GM12878 (cell line): Measurements from ENCODE around the gene DCDC1. TPM values are rescaled to one million over a fixed set of nuclear protein-coding genes. Genes with fewer than 3 reads are reported as not detected.

Source experiments
- ATAC-seq: fragments of 200-7000 bp; cut with Tn5 transposase; 3 replicates; pipeline ENCODE4 v1.9.1; 2020; ENCODE audit warnings: mild to moderate bottlenecking, moderate library complexity
- BruUV-seq: library from RNA; stranded (reverse); fragments of 400-500 nt; replicated peaks from 2 replicates; lab custom pipeline; 2021; lab: Mats Ljungman, UMichigan
- CTCF ChIA-PET: fragments of 300-600 bp; sonication (Branson Sonifier 250); formaldehyde crosslinking; extraction: SDS; loops from one replicate; lab custom pipeline; 2021; ENCODE audit warnings: inconsistent platforms; lab: Yijun Ruan, JAX
- POLR2A ChIA-PET: fragments of 350-600 bp; formaldehyde crosslinking; extraction: SDS; loops from one replicate; lab custom pipeline; 2021; ENCODE audit warnings: inconsistent platforms; lab: Charles Lee
- RAD21 ChIA-PET: fragments of 300-600 bp; sonication (Branson Sonifier 250); formaldehyde crosslinking; loops from one replicate; lab custom pipeline; 2023; ENCODE audit warnings: antibody characterized with exemption; ENCODE audit not compliant: unreplicated experiment; lab: Charles Lee
- SMC1A ChIA-PET: fragments of 300-600 bp; sonication (Branson Sonifier 250); formaldehyde crosslinking; loops from one replicate; lab custom pipeline; 2023; ENCODE audit not compliant: unreplicated experiment, uncharacterized antibody; lab: Charles Lee
- DNase-seq: peaks from one replicate; pipeline ENCODE4 v3.0.0-alpha.2; 2011; ENCODE audit warnings: low read depth, low spot score
- FAIRE-seq: peaks from 3 replicates; lab custom pipeline; 2011; peaks lifted over from hg19 to GRCh38; lab: Jason Lieb, UNC
- H2AFZ ChIP-seq: 2 replicates; pipeline ENCODE4 v1.6.0; 2011; ENCODE audit warnings: low read depth, low read length, control low read depth; ENCODE audit not compliant: control insufficient read depth
- H3K27ac ChIP-seq: 2 replicates; pipeline ENCODE4 v1.5.1; 2011; ENCODE audit warnings: control low read depth; ENCODE audit not compliant: control insufficient read depth, insufficient read depth
- H3K27me3 ChIP-seq, 2 experiments: replicated peaks in 1 of 2; 2 replicates each; pipeline versions ENCODE4 v1.6.0 to v1.6.1; 2011; ENCODE audit warnings: low read length in 1 of 2; ENCODE audit not compliant: control insufficient read depth in 2 of 2, insufficient read depth in 2 of 2
- H3K36me3 ChIP-seq, 2 experiments: 2 replicates each; pipeline ENCODE4 v1.5.1; 2011; ENCODE audit warnings: low read length in 1 of 2; ENCODE audit not compliant: control insufficient read depth in 2 of 2, insufficient read depth in 2 of 2
- H3K4me1 ChIP-seq: 2 replicates; pipeline ENCODE4 v1.6.1; 2011; ENCODE audit warnings: mild to moderate bottlenecking, low read length, moderate library complexity, mixed read lengths; ENCODE audit not compliant: control insufficient read depth, insufficient read depth
- H3K4me2 ChIP-seq: 2 replicates; pipeline ENCODE4 v1.6.0; 2011; ENCODE audit warnings: control low read depth; ENCODE audit not compliant: control insufficient read depth, insufficient read depth
- H3K4me3 ChIP-seq: fragments of 200-600 bp; sonication (generic); 2 replicates; pipeline ENCODE4 v1.5.1; 2016
- H3K79me2 ChIP-seq: 2 replicates; pipeline ENCODE4 v1.6.0; 2011; ENCODE audit warnings: low read length; ENCODE audit not compliant: control insufficient read depth, insufficient read depth
- H3K9ac ChIP-seq: 2 replicates; pipeline ENCODE4 v1.8.0; 2011; ENCODE audit warnings: low read length, control low read depth, mixed read lengths; ENCODE audit not compliant: control insufficient read depth, insufficient read depth
- H3K9me3 ChIP-seq: replicated peaks from 3 replicates; pipeline ENCODE4 v1.5.1; 2011; ENCODE audit warnings: mild to moderate bottlenecking, low read length; ENCODE audit not compliant: control insufficient read depth, insufficient read depth
- H4K20me1 ChIP-seq: 2 replicates; pipeline ENCODE4 v1.6.0; 2011; ENCODE audit not compliant: control insufficient read depth, insufficient read depth
- CREM ChIP-seq: IDR thresholded peaks from 2 replicates; pipeline ENCODE4 v1.6.1; 2014; ENCODE audit warnings: antibody characterized with exemption, low read depth
- KLF5 ChIP-seq: fragments of 450-650 bp; IDR thresholded peaks from 2 replicates; pipeline ENCODE4 v1.6.1; 2014; ENCODE audit warnings: mild to moderate bottlenecking; ENCODE audit not compliant: partially characterized antibody
- MEF2B ChIP-seq: fragments of 450-650 bp; IDR thresholded peaks from 2 replicates; pipeline ENCODE4 v1.6.1; 2018; ENCODE audit warnings: mild to moderate bottlenecking, moderate library complexity; ENCODE audit not compliant: partially characterized antibody, poor library complexity, severe bottlenecking
- NFYA ChIP-seq: IDR thresholded peaks from 2 replicates; pipeline ENCODE4 v1.6.1; 2011; ENCODE audit warnings: low read depth, mild to moderate bottlenecking, low read length, improper control_type of control experiment, borderline replicate concordance
- NR2C1 ChIP-seq: fragments of 450-650 bp; IDR thresholded peaks from 2 replicates; pipeline ENCODE4 v1.6.1; 2017; ENCODE audit warnings: antibody characterized with exemption, mild to moderate bottlenecking, moderate library complexity
- SIN3A ChIP-seq: IDR thresholded peaks from 2 replicates; pipeline ENCODE4 v1.6.1; 2012; ENCODE audit warnings: low read depth, low read length, improper control_type of control experiment
- STAT3 ChIP-seq: IDR thresholded peaks from 2 replicates; pipeline ENCODE4 v1.6.1; 2011; ENCODE audit warnings: low read depth, low read length, improper control_type of control experiment
- SUZ12 ChIP-seq: fragments of 200-600 bp; sonication (generic); IDR thresholded peaks from one replicate; pipeline ENCODE4 v1.6.1; 2018; ENCODE audit warnings: antibody characterized with exemption, mild to moderate bottlenecking; ENCODE audit not compliant: unreplicated experiment
- TCF3 ChIP-seq: IDR thresholded peaks from 2 replicates; pipeline ENCODE4 v1.6.1; 2012; ENCODE audit warnings: low read depth, mild to moderate bottlenecking, low read length, borderline replicate concordance; ENCODE audit not compliant: insufficient read depth
- ZNF622 ChIP-seq: fragments of 450-650 bp; IDR thresholded peaks from 2 replicates; pipeline ENCODE4 v1.6.1; 2017; ENCODE audit warnings: mild to moderate bottlenecking, inconsistent platforms
- ZSCAN29 ChIP-seq: fragments of 450-650 bp; IDR thresholded peaks from 2 replicates; pipeline ENCODE4 v1.6.1; 2017; ENCODE audit warnings: mild to moderate bottlenecking, moderate library complexity
- WGBS: methylation state at CpG from one replicate; pipeline ENCODE4 v1.1.6; 2016; ENCODE audit warnings: low lambda C conversion rate; ENCODE audit not compliant: insufficient replicate concordance, insufficient coverage; ENCODE audit errors: missing lambda C conversion rate; 5-methylcytosine and 5-hydroxymethylcytosine counted together
- in situ Hi-C: fragments of 300-500 bp; cut with MboI; formaldehyde crosslinking; loops from 9 replicates; pipeline ENCODE4 v1.14.3; 2018; ENCODE audit warnings: mixed read lengths
- intact Hi-C: fragments of 100-400 bp; cut with micrococcal nuclease; formaldehyde crosslinking; loops from one replicate; pipeline ENCODE4 v1.14.2; 2022; ENCODE audit not compliant: unreplicated experiment
- polyA plus RNA-seq, 11 experiments: library from polyadenylated mRNA; depleted of rRNA in 4 of 11; unstranded in 6 of 11; stranded (reverse) in 5 of 11; fragments of >200 nt; fragmentation: Nextera tagmentation in 4 of 11; fragmentation: Illumina TruSeq in 1 of 11; extraction: Ambion mirVana in 4 of 11; extraction: Trizol in 1 of 11; gene quantifications; 1 replicate in 1 of 11; 2 replicates in 10 of 11; pipeline versions ENCODE4 v1.2.1 to v1.2.3, GENCODE V29; 2011 to 2016; ENCODE audit warnings: inconsistent platforms in 2 of 11, missing spikeins in 2 of 11, low read depth in 1 of 11
- total RNA-seq, 4 experiments: library from RNA; depleted of rRNA in 3 of 4; stranded (reverse); fragments of >200 nt in 3 of 4; fragmentation: Illumina TruSeq in 1 of 4; extraction: Trizol in 1 of 4; gene quantifications; 2 replicates each; pipeline versions ENCODE4 v1.2.1 to v1.2.3, GENCODE V29; 2013 to 2021
- TF ChIP-seq, protein P1 (sequence below), 3 experiments: IDR thresholded peaks in 2 of 3; conservative IDR thresholded peaks in 1 of 3; 2 replicates each; pipeline ENCODE4 v1.5.1; 2011; ENCODE audit warnings: low read depth in 3 of 3, low read length in 3 of 3, mild to moderate bottlenecking in 3 of 3, control low read depth in 2 of 3, moderate library complexity in 2 of 3, inconsistent platforms in 1 of 3, mixed read lengths in 1 of 3; ENCODE audit not compliant: control insufficient read depth in 2 of 3, insufficient read depth in 1 of 3; ENCODE audit errors: extremely low read depth in 1 of 3
- TF ChIP-seq, protein P2 (sequence below): fragments of 450-650 bp; IDR thresholded peaks from 2 replicates; pipeline ENCODE4 v1.6.1; 2016; ENCODE audit warnings: mild to moderate bottlenecking

Gene DCDC1
- total and polyA plus RNA-seq, 10 of the 15 experiments (the other 5 are each of a cell fraction or from before 2014, with no cell fraction given): not detected

DNA sequence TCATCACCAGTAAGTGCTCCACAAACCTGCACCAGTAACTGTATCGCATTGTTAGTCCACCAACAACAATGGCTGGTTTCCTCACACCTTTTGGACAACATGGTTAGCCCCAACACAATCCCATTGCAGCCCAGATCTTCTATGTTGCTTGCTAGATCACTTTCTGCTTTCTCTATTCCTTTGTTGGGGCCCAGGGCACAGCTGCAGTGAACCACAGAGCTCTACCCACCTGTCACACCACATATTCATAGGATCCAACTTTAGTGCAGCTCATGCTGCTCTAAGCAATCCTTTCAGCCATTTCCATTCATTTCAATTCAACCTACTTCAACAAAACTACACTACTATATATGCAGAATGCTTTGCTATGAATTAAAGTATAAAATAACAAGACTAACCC lies 364.3 kb downstream of the DCDC1 start:
- no peak overlapping the region for H3K9ac ChIP-seq
- intact Hi-C loops (no loop called here), in situ Hi-C loops (no loop called here)
- no peaks in the 10 kb centered on the region for H3K27me3 ChIP-seq
- H2AFZ ChIP-seq: no peak overlapping the region
- no peak for DNase-seq
- CTCF ChIA-PET: no interaction called here
- H3K4me3 ChIP-seq: no peak overlapping the region
- FAIRE-seq: no peak
- no TSS peak for BruUV-seq
- SMC1A ChIA-PET: no interaction called here
- no peak for ATAC-seq
- H3K79me2 ChIP-seq: no peaks in the 10 kb centered on the region
- 9% methylated on average over 1 of the region's 1 CpG for WGBS
- H3K27ac ChIP-seq: no peak overlapping the region
- no peak overlapping the region for H3K4me2 ChIP-seq
- RAD21 ChIA-PET: no interaction called here
- no peaks in the 10 kb centered on the region for H4K20me1 ChIP-seq
- no peak for TF ChIP-seq STAT3
- TF ChIP-seq SIN3A: no peak
- no peak for TF ChIP-seq ZNF622
- TF ChIP-seq SUZ12: no peak
- TF ChIP-seq MEF2B: no peak
- no peak for TF ChIP-seq NFYA
- no peak for TF ChIP-seq CREM
- TF ChIP-seq, protein P1, sequence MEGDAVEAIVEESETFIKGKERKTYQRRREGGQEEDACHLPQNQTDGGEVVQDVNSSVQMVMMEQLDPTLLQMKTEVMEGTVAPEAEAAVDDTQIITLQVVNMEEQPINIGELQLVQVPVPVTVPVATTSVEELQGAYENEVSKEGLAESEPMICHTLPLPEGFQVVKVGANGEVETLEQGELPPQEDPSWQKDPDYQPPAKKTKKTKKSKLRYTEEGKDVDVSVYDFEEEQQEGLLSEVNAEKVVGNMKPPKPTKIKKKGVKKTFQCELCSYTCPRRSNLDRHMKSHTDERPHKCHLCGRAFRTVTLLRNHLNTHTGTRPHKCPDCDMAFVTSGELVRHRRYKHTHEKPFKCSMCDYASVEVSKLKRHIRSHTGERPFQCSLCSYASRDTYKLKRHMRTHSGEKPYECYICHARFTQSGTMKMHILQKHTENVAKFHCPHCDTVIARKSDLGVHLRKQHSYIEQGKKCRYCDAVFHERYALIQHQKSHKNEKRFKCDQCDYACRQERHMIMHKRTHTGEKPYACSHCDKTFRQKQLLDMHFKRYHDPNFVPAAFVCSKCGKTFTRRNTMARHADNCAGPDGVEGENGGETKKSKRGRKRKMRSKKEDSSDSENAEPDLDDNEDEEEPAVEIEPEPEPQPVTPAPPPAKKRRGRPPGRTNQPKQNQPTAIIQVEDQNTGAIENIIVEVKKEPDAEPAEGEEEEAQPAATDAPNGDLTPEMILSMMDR (IDR thresholded peaks at IDR 0.05 in 2 of 3, conservative IDR thresholded peaks at IDR 0.05 in 1 of 3; ENCODE audit: control insufficient read depth in 2 of 3, extremely low read depth in 1 of 3, insufficient read depth in 1 of 3, low read depth in 3 of 3, low read length in 3 of 3): no peak
- no peak for TF ChIP-seq TCF3
- TF ChIP-seq KLF5: no peak
- TF ChIP-seq, protein P2, sequence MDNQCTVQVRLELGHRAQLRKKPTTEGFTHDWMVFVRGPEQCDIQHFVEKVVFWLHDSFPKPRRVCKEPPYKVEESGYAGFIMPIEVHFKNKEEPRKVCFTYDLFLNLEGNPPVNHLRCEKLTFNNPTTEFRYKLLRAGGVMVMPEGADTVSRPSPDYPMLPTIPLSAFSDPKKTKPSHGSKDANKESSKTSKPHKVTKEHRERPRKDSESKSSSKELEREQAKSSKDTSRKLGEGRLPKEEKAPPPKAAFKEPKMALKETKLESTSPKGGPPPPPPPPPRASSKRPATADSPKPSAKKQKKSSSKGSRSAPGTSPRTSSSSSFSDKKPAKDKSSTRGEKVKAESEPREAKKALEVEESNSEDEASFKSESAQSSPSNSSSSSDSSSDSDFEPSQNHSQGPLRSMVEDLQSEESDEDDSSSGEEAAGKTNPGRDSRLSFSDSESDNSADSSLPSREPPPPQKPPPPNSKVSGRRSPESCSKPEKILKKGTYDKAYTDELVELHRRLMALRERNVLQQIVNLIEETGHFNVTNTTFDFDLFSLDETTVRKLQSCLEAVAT: no peak
- no peak for TF ChIP-seq NR2C1
- TF ChIP-seq ZSCAN29: no peak
- TF ChIP-seq, all 136 proteins: peak for 0
- POLR2A ChIA-PET: interaction anchor here (0.5 kb wide), 1 partner anchor 1664 kb away, joined by 3 read pairs; no protein-coding TSS in a partner anchor
- Histone ChIP-seq H3K4me1 (no peaks in the 10 kb centered on the region), H3K36me3 (no peaks in the 10 kb centered on the region), H3K9me3 (no peaks in the 10 kb centered on the region)
